Kidney glomerular epithelial cell (primary cell): ENCODE data around the gene CKM.
"Not testable (repeated sequence)": the region's sequence is repeated elsewhere in the genome, so short reads cannot be mapped to it uniquely, and the experiment has no call there.

Source experiments
- DNase-seq: peaks from one replicate; lab custom pipeline; 2025; lab: John Stamatoyannopoulos, UW

Gene CKM

GRCh38 chr19:45320997-45321775 is 1.5 kb downstream of the CKM start:
- DNase-seq: no peak

- no peak for DNase-seq
These were observed 7.4 kb downstream of the CKM start for GRCh38 chr19:45315304-45315703.

- DNase-seq: no peak
These were observed 7.9 kb downstream of the CKM start for GRCh38 chr19:45314708-45315245.

DNA sequence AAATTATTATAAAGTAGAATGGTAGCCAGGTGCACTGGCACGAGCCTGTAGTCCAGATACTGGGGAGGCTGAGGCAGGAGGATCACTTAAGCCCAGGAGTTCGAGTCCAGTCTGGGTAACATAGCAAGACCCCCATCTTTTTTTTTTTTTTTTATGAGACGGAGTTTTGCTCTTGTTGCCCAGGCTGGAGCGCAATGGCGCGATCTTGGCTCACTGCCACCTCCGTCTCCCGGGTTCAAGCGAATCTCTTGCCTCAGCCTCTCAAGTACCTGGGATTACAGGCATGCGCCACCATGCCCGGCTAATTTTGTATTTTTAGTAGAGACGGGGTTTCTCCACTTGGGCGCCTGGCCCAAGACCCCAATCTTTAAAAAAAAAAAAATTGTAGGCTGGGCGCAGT is 10.4 kb downstream of the CKM start:
- not testable (repeated sequence) for DNase-seq

DNA sequence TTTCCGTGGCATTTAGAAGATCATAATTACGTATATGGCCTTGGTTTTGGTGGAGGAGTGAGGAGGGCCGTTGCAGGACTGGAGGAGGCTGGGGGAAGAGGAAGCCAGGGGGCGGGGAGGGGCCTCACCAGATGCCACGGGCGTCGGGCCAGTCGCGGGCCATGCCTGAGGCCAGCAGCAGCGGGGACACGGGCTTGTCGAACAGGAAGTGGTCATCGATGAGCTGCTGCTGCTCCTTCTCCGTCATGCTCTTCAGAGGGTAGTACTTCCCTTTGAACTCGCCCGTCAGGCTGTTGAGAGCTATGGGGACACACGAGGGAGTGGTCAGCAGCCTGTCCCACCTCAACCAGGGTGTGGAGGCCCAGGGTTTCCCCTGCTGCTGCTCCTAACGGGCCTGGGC is 11.1 kb downstream of the CKM start:
- DNase-seq: no peak

- not testable (repeated sequence) for DNase-seq
These were observed 13.4 kb downstream of the CKM start for GRCh38 chr19:45309322-45309721.

DNA sequence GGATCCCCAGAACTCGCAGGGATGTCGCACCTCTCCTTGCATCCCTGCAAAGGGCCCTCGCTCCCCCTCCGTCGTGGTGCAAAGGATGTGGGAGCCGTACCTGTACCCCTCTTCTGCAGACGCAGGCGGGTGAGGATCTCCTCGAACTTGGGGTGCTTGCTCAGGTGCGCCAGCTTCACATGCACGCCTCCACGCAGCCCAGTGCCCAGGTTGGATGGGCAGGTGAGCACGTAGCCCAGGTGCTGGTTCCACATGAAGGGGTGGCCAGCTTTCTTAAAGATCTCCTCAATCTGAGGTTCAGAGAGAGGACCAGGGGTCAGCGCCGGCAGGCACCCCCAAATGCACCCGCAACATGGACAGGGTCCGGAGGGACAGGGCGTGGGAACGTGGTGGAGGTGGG is 15.3 kb downstream of the CKM start:
- no peak for DNase-seq

- DNase-seq: no peak
These were observed 16.1 kb downstream of the CKM start for GRCh38 chr19:45306518-45307027.

DNA sequence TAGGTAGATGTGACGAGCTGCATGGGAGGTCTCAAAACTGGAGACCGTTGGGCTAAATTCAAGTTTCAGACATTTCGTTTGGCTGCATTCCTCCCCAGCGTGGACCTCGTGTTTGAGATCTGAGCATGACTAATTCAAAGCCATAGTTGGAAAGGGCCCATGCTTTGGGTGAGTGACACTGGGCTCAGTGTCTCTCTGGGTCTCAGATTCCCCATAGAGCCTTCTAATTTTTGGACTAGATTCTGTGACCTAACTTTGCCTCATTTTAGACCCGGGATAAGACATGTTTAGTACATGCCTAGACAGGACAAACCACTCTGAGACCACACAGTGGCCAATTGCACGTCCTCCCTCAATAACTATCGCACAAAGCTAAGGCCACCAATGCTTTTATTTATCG is 16.6 kb downstream of the CKM start:
- no peak for DNase-seq

DNA sequence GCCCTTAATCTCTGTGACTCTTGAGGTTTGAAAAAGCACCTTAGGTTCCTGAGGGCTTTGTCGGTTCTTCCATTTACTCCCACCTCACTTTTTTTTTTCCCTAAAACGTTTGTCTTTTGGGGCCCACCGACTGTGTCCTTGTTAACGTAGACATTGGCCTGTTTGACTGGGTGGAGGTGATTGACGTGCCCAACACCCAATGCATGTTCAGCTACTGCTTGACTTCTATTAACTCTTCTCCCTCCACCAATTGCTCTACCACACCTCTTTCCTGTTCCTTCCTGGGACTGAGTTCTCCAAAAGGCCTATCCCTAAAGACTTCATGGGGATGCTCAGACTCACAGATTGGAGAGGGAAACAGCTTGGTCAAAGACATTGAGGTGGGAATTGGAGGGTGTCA is 17.3 kb downstream of the CKM start:
- DNase-seq: no peak

DNA sequence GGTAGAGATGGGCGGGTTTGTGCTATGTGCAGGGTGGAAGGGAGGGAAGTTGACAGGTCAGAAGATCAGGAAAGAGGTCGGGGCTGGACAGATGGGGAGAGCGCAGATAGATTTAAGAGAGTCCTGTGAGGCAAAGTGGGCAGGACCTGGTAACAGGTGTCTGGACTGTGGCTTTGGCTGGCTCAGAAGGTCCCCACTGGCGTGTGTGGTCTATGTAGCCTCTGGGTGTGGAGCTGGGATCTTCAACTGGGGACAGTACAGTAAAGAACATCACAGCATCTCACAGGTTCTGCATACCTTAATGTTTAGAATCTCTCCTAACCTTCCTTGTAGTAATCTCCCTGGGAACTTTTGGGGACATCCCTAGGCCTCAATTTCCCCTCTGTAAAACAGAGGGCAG is 17.7 kb downstream of the CKM start:
- no peak for DNase-seq

DNA sequence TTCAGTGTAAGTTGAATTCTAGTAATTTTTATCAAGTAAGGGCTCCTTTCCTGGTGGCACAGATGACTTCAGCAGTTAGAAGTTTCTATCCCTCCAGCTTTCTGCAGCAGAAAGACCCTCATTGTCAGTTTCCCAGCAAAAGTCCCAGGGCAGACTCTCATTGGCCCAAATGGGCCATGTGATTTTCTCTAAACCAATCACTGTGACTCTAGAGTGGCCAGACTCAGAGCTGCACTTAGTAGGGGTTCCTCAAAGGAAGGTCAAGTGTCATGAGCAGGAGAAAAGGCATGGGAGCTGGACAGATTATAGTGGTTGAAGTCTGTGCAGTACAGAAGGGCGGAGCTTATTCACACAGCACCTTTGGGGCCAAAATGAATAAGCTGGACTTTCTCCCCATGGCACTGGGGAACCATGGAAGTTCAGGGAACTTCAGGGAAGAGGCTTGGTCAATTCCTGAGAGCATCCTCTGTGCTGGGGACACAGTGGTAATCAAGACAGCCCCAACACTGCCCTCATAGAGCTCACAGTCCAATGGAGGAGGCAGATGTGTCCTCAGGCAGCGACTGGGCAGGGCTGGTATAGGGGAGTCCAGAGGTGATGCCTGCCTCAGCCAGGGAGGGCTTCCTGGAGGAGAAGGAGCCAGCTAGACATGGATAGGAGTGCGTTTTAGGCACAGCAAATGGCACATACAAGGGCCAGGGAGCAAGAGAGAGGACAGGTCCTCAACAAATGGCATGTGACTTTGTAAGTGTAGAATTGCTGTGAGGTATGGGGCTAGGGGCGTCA is 18.3 kb downstream of the CKM start:
- no peak for DNase-seq

- DNase-seq: no peak
These were observed 19.2 kb downstream of the CKM start for GRCh38 chr19:45303269-45304060.

- no peak for DNase-seq
These were observed 20.3 kb downstream of the CKM start for GRCh38 chr19:45302416-45302815.

DNA sequence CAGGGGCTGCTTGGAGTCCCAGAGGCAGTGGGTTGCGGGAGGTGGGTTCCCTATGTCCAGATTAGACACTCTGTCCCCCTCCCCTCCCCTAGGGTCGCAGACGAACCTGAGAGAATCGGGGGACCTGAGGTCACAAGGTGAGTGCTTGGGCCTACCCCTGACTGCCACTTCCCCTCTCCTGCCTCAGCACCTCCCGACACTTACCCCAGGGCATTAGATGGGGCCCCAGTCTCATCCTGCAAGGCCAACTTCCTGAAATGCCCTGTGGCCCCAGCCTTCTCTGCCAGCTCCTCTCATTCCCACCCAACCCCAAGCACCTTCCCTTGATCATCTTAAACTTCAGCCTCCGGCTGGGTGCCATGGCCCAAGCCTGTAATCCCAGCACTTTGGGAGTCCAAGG is 23.0 kb downstream of the CKM start:
- DNase-seq: no peak

- DNase-seq: no peak
These were observed 24.4 kb downstream of the CKM start for GRCh38 chr19:45298264-45298663.

DNA sequence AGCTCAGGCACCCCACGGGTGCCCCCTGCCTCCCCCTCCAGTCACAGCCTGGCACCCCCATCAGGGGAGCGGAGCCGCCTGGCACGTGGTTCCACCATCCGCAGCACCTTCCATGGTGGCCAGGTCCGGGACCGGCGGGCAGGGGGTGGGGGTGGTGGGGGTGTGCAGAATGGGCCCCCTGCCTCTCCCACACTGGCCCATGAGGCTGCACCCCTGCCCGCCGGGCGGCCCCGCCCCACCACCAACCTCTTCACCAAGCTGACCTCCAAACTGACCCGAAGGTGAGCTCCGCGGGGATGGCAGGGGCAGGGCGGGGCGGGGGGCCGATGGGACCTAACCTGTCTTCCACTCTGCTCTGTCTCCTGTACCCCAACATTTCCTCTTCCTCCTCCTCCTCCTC is 25.0 kb downstream of the CKM start:
- no peak for DNase-seq

DNA sequence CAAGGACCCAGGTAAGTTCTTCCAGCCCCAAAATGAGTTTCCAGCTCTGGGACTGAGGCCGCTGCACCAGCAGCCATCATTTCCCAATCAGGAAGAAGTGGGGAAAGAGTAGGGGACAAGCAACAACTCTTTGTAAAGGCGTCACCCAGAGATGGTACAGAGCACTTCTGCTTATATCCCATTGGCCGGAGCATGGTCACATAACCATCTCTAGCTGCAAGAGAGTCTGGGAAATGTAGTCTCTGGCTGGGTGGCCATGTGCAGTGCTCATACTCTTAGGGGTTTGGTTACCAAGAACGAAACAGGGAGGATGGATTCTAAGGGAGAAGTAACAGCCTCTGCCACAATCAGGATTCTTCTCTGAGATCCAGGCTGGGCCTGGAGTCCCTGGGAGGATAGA is 26.3 kb downstream of the CKM start:
- no peak for DNase-seq

DNA sequence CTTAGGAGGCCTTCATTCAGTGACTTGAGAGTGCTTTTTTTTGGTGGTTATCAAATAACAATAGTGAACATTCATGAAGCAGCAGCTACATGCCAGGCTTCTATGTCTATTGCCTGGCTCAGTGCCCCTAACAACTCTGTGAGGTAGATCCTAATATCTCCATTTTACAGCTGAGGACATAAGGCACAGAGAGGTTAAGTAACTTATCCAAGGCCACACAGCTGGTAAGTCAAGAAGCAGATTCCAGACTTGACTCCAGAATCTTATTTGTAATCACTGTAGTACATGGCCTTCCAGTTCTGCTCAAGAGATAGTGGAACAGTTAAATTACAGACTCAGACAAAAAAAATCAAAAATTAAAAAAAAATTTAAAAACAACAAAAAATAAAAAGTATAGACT is 26.8 kb downstream of the CKM start:
- no peak for DNase-seq

DNA sequence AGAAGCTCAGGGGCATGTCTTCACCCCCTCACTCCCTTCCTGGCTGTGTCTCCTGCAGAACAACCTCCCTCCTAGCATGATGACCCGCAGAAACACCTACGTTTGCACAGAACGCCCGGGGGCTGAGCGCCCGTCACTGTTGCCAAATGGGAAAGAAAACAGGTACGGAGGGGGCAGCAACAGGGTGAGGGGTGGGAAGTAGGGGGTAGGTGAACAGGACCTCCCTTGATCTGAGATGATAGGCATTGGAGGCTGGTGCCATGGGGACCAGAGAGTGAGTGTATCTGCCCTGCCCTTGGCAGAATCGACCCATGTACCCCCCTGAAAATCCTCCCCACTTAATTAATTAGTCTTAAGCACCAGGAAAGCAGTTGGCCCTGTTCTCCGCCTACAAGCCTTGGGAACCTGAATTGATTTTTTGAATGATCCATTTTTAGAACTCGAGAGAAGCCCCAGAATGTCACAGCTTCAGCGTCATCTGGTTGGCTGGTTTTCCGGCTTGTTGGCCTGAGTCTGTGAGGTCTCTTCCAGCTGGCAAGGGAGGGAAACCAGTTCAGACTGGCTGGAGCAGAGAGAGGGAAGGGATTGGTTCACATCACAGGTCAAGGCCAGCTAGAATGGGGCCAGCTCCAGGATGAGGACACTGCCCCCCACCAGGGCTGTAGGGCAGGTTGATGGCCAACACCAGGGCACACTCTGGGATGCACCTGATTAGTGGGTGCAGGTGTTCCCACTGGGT is 28.2 kb downstream of the CKM start:
- no peak for DNase-seq

GRCh38 chr19:45293682-45294081 is 29.0 kb downstream of the CKM start:
- no peak for DNase-seq

- no peak for DNase-seq
These were observed 30.8 kb downstream of the CKM start for GRCh38 chr19:45291834-45292233.
